Left lung (tissue), 10 donors: Measurements from ENCODE around the gene RBPMS2. TPM values are rescaled to one million over a fixed set of nuclear protein-coding genes. Genes with fewer than 3 reads are reported as not detected.

ENCODE experiments used
- ATAC-seq: fragments of 200-7000 bp; cut with Tn5 transposase; one replicate; pipeline ENCODE4 v1.9.1; 2020; ENCODE audit warnings: moderate library complexity
- DNase-seq, 4 donors: peaks; one replicate each; pipeline ENCODE4 v3.0.0-alpha.2; 2013 to 2020
- H3K27ac ChIP-seq, 2 donors: fragments of 200-600 bp; sonication (generic) in 1 of 2; one replicate each; pipeline versions ENCODE4 v1.5.0 to v1.8.0; 2020 to 2021
- H3K27me3 ChIP-seq, 2 donors: fragments of 200-600 bp; sonication (generic) in 1 of 2; one replicate each; pipeline versions ENCODE4 v1.5.0 to v1.8.0; 2020 to 2021
- H3K36me3 ChIP-seq, 2 donors: fragments of 200-600 bp; sonication (generic) in 1 of 2; one replicate each; pipeline versions ENCODE4 v1.5.0 to v1.8.0; 2020 to 2021
- H3K4me1 ChIP-seq, 2 donors: fragments of 200-600 bp; one replicate each; pipeline ENCODE4 v1.8.0; 2021
- H3K4me3 ChIP-seq, 2 donors: fragments of 200-600 bp; sonication (generic) in 1 of 2; one replicate each; pipeline versions ENCODE4 v1.5.0 to v1.8.0; 2020 to 2021; ENCODE audit warnings: mild to moderate bottlenecking in 1 of 2
- H3K9me3 ChIP-seq, 2 donors: fragments of 200-600 bp; sonication (generic) in 1 of 2; one replicate each; pipeline versions ENCODE4 v1.5.0 to v1.8.0; 2020 to 2021
- intact Hi-C, 2 donors: fragments of 100-400 bp; cut with DNase I; formaldehyde crosslinking; loops; one replicate each; pipeline versions ENCODE4 v1.11.2 to v1.14.2; 2022
- polyA plus RNA-seq, 6 donors: library from polyadenylated mRNA; unstranded; fragments of 120-200 nt; gene quantifications; one replicate each; pipeline ENCODE4 v1.2.1, GENCODE V29; 2013; ENCODE audit not compliant: insufficient read length in 6 of 6
- total RNA-seq, 2 donors: library from RNA; stranded (reverse); fragmentation: NEBNext Ultra II Directional; extraction: Animal tissue kit (Norgen Biotek cat#: 25700); gene quantifications; one replicate each; pipeline ENCODE4 v1.2.1, GENCODE V29; 2021
- TF ChIP-seq, protein P1 (sequence below), 2 donors: fragments of 200-600 bp; sonication (generic) in 1 of 2; IDR thresholded peaks; one replicate each; pipeline versions ENCODE4 v1.5.0 to v1.8.0; 2021; ENCODE audit warnings: antibody characterized with exemption in 2 of 2
- donor health status: DM: no; HTN: yes; CAD: no.
- donor health status: DM: no; HTN: no; CAD: no.

Gene RBPMS2
- total and polyA plus RNA-seq, 8 donors = 3.7 to 12.7 (median 6.8) TPM

DNA sequence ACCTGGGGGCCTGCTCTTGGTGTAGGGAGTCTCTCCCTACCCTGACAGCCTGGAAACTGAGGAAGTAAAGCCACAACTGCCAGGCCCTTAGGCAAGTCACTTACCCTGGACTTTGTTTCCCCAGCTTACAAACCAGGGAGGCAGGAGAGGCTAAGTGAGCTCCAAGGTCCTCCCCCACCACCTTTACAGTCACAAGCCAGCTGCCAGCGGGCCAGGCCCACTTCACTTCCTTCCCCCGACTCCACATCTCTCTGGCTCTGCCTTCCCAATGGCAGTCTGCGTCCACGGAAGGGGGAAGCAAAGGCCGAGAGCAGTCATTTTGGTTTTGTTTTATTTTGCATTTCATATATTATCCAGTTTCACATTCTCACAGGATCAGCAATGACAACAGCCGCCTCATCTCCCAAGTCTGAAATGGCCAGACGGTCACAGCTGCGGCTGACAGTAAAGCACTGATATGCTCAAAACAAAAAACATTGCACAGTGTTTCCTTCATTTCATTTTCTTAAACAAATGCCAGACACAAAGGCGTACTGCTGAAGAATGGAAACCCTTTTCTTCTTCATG lies 35.7 kb downstream of the RBPMS2 start:
- intact Hi-C loops = loop anchor here in 1 of 2 donors (10.0 kb wide), 1 partner anchor 165 kb away; no protein-coding TSS in a partner anchor
- peak overlapping the region; percentile 59 to 67 for H3K27ac ChIP-seq
- DNase-seq = peak in 3 of 4 donors; percentile 28 to 74 (median 46)
- peaks cover 5 to 16% of the 10 kb centered on the region in 2 donors for H3K4me1 ChIP-seq
- no peaks in the 10 kb centered on the region for H3K9me3 ChIP-seq
- no peak for ATAC-seq
- no peaks in the 10 kb centered on the region for H3K27me3 ChIP-seq
- H3K36me3 ChIP-seq = no peaks in the 10 kb centered on the region
- TF ChIP-seq, protein P1, sequence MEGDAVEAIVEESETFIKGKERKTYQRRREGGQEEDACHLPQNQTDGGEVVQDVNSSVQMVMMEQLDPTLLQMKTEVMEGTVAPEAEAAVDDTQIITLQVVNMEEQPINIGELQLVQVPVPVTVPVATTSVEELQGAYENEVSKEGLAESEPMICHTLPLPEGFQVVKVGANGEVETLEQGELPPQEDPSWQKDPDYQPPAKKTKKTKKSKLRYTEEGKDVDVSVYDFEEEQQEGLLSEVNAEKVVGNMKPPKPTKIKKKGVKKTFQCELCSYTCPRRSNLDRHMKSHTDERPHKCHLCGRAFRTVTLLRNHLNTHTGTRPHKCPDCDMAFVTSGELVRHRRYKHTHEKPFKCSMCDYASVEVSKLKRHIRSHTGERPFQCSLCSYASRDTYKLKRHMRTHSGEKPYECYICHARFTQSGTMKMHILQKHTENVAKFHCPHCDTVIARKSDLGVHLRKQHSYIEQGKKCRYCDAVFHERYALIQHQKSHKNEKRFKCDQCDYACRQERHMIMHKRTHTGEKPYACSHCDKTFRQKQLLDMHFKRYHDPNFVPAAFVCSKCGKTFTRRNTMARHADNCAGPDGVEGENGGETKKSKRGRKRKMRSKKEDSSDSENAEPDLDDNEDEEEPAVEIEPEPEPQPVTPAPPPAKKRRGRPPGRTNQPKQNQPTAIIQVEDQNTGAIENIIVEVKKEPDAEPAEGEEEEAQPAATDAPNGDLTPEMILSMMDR (IDR thresholded peaks at IDR 0.05) = no peak
- H3K4me3 ChIP-seq = no peak overlapping the region

GRCh38 chr15:64739156-64739555 lies 36.2 kb downstream of the RBPMS2 start:
- no peak for ATAC-seq
- H3K9me3 ChIP-seq = no peaks in the 10 kb centered on the region
- no peaks in the 10 kb centered on the region for H3K27me3 ChIP-seq
- H3K27ac ChIP-seq = peak overlapping the region; percentile 59 to 67
- H3K36me3 ChIP-seq = no peaks in the 10 kb centered on the region
- H3K4me1 ChIP-seq = peaks cover 5 to 16% of the 10 kb centered on the region in 2 donors
- intact Hi-C loops = loop anchor here in 1 of 2 donors (10.0 kb wide), 1 partner anchor 166 kb away; no protein-coding TSS in a partner anchor
- no peak overlapping the region for H3K4me3 ChIP-seq
- TF ChIP-seq, protein P1 (IDR thresholded peaks at IDR 0.05) = no peak
- peak in 3 of 4 donors; percentile 9 to 76 (median 43) for DNase-seq

DNA sequence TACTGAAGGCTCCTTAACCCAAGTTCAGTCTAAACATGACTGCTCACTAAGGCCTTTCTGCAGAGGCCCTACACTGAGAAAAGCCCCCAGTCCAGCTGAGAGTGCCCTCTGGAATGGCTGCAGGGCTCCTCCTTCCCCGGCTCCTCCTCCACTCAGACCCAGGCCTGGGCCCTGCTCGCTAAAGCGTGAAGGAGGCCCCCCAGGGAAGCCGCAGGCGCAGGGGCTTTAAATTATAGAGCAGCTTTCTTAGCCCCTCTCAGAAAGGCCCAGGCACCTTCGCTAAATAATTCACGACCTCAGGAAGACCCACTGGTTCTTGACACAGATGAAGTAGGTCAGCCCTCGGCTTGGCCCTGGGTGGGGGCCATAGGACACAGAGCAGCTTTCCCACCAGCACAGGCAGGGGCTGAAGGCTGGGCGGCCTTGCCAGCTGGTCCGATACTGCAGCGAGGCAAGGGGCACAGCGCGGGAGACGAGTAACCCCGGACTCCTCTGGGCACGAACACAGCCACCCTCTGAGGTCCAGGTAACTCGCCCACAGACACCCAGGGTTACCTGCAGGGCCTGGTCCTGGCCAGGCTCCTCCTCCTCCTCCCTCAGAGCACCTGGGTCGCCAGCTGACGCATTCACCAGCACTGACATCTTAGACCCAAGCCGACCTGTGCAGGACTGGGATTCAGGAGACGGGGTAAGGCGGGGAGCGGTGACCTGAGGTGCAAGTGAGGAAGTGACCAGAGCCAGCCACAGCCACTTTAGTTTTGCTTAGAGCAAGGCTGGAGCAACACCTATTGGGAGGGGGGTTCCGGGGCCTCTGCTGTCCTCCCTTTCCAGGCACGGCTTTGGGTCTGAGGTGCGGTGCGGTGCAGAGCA lies 36.9 kb downstream of the RBPMS2 start:
- Histone ChIP-seq H3K4me1 (peaks cover 5 to 16% of the 10 kb centered on the region in 2 donors), H3K4me3 (no peak overlapping the region), H3K27me3 (no peaks in the 10 kb centered on the region), H3K9me3 (no peaks in the 10 kb centered on the region), H3K36me3 (no peaks in the 10 kb centered on the region), H3K27ac (no peak overlapping the region)
- TF ChIP-seq, protein P1 (IDR thresholded peaks at IDR 0.05) = no peak
- DNase-seq = peak in 1 of 4 donors; percentile 71
- ATAC-seq = no peak
- intact Hi-C loops = loop anchor here in 1 of 2 donors (10.0 kb wide), 1 partner anchor 166 kb away; no protein-coding TSS in a partner anchor

DNA sequence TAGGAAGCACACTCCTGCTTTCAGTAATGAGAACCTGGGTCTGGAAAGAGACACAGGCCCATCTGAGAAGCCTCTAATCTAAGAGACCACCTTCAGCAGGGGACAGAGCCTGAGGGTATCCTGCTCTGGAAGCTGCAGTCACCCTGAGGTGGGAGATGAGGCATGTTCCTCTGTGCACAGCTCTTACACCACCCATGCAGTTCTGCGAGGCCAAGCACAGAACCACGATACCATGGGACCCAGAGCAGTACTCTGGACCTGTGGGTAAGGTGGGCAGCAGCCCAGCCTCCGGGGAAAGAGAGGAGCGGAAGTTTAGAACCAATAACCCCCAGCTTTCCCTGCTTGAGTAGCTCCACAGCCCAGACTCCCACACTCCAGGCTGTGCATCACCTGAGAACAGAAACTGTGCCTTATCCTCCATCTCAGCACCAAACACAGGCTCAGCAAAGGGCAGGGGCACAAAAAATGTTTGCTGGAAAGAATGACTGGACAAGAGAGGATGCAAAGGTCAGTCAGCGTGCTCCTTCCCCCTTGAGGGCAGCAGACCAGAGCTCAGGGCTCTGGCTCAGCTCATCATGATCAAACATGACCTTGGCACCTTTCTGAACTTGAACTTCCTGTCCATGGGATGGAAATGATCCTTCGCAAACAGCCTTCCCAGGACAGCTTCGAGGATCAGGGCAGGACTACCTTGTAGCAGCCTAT lies 43.1 kb downstream of the RBPMS2 start:
- H3K36me3 ChIP-seq = no peaks in the 10 kb centered on the region
- H3K9me3 ChIP-seq = no peaks in the 10 kb centered on the region
- H3K27me3 ChIP-seq = no peaks in the 10 kb centered on the region
- H3K27ac ChIP-seq = no peak overlapping the region
- TF ChIP-seq, protein P1 (IDR thresholded peaks at IDR 0.05) = no peak
- DNase-seq (no peak), ATAC-seq (no peak)
- intact Hi-C loops = loop anchor here in 1 of 2 donors (10.0 kb wide), 1 partner anchor 172 kb away; no protein-coding TSS in a partner anchor
- H3K4me3 ChIP-seq = no peak overlapping the region
- H3K4me1 ChIP-seq = no peaks in the 10 kb centered on the region
